Esophagus muscularis mucosa (tissue), 4 donors: ENCODE data around the gene STX16. TPM values are rescaled to one million over a fixed set of nuclear protein-coding genes. Genes with fewer than 3 reads are reported as not detected.

ENCODE experiments used
- DNase-seq: peaks from one replicate; pipeline ENCODE4 v3.0.0-alpha.2; 2017; ENCODE audit errors: extremely low spot score
- H3K27ac ChIP-seq, 4 donors: fragments of 200-600 bp; sonication (generic); replicated peaks in 1 of 4; 1 replicate in 3 of 4; 2 replicates in 1 of 4; pipeline ENCODE4 v1.5.1; 2016 to 2019; ENCODE audit warnings: mild to moderate bottlenecking in 1 of 4
- H3K27me3 ChIP-seq, 4 donors: fragments of 200-600 bp; sonication (generic); one replicate each; pipeline versions ENCODE4 v1.5.1 to v1.6.0; 2016 to 2019
- H3K36me3 ChIP-seq, 4 donors: fragments of 200-600 bp; sonication (generic); one replicate each; pipeline ENCODE4 v1.5.1; 2016 to 2019
- H3K4me1 ChIP-seq, 4 donors: fragments of 200-600 bp; sonication (generic); one replicate each; pipeline ENCODE4 v1.5.1; 2016 to 2019
- H3K4me3 ChIP-seq, 4 donors: fragments of 200-600 bp; sonication (generic); 1 replicate in 2 of 4; 2 replicates in 2 of 4; pipeline ENCODE4 v1.5.1; 2016 to 2019; ENCODE audit warnings: mild to moderate bottlenecking in 4 of 4, moderate library complexity in 1 of 4
- H3K9me3 ChIP-seq, 4 donors: fragments of 200-600 bp; sonication (generic); 1 replicate in 3 of 4; 2 replicates in 1 of 4; pipeline ENCODE4 v1.5.1; 2016 to 2019
- EP300 ChIP-seq: sonication (generic); formaldehyde crosslinking; IDR thresholded peaks from one replicate; pipeline ENCODE4 v1.6.1; 2017; ENCODE audit warnings: antibody characterized with exemption
- POLR2A ChIP-seq: fragments of 450-650 bp; IDR thresholded peaks from one replicate; pipeline ENCODE4 v1.6.1; 2017; ENCODE audit warnings: antibody characterized with exemption, moderate library complexity, mild to moderate bottlenecking, low read depth
- POLR2AphosphoS5 ChIP-seq, 2 donors: sonication (generic); formaldehyde crosslinking; IDR thresholded peaks; one replicate each; pipeline ENCODE4 v1.6.1; 2017; ENCODE audit warnings: antibody characterized with exemption in 2 of 2
- WGBS: methylation state at CpG from one replicate; pipeline ENCODE4 v1.1.5; 2018; 5-methylcytosine and 5-hydroxymethylcytosine counted together
- intact Hi-C: fragments of 100-400 bp; cut with DNase I; formaldehyde crosslinking; loops from one replicate; pipeline ENCODE4 v1.15.1; 2023
- total RNA-seq, 4 donors: library from RNA; depleted of rRNA; stranded (reverse); fragments of >200 nt; gene quantifications; one replicate each; pipeline versions ENCODE4 v1.1.0 to v1.2.1, GENCODE V29; 2016
- TF ChIP-seq, protein P1 (sequence below), 3 experiments: fragments of 200-600 bp in 2 of 3; fragments of 450-650 bp in 1 of 3; sonication (generic) in 2 of 3; IDR thresholded peaks; one replicate each; pipeline ENCODE4 v1.5.1; 2017 to 2019; ENCODE audit warnings: antibody characterized with exemption in 3 of 3, mild to moderate bottlenecking in 2 of 3, moderate library complexity in 1 of 3

Gene STX16
- total RNA-seq, 4 donors from 2014 or later = 36.6 to 57.7 (median 43.5) TPM

DNA sequence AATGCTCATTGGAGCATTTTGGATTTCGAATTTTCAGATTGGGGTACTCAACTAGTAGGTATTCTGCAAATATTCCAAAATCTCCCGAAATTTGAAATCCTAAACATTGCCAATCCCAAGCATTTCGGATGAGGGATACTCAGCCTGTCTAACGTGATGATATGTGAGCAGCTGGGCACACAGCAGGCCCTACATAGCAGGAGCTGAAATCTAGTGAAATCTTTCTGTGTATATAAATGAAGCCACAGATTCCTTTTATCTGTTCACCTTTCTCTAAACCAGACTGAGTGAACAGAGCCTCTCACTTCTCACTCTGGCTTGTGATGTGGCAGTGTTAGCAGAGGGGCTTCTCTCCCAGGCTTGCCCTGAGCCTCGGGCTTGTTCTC lies 17.8 kb downstream of the STX16 start:
- H3K4me3 ChIP-seq = no peak overlapping the region
- TF ChIP-seq POLR2AphosphoS5 (IDR thresholded peaks at IDR 0.05) = no peak
- TF ChIP-seq POLR2A = no peak
- no peak for TF ChIP-seq EP300
- DNase-seq = no peak
- H3K4me1 ChIP-seq = peaks cover 0 to 22% (median 9%) of the 10 kb centered on the region in 4 donors
- no peaks in the 10 kb centered on the region for H3K9me3 ChIP-seq
- no peak overlapping the region for H3K27ac ChIP-seq
- H3K36me3 ChIP-seq = peaks cover 12 to 60% (median 51%) of the 10 kb centered on the region in 4 donors
- intact Hi-C loops = no loop called here
- no peaks in the 10 kb centered on the region for H3K27me3 ChIP-seq
- WGBS = 88% methylated on average over 5 of the region's 5 CpGs

DNA sequence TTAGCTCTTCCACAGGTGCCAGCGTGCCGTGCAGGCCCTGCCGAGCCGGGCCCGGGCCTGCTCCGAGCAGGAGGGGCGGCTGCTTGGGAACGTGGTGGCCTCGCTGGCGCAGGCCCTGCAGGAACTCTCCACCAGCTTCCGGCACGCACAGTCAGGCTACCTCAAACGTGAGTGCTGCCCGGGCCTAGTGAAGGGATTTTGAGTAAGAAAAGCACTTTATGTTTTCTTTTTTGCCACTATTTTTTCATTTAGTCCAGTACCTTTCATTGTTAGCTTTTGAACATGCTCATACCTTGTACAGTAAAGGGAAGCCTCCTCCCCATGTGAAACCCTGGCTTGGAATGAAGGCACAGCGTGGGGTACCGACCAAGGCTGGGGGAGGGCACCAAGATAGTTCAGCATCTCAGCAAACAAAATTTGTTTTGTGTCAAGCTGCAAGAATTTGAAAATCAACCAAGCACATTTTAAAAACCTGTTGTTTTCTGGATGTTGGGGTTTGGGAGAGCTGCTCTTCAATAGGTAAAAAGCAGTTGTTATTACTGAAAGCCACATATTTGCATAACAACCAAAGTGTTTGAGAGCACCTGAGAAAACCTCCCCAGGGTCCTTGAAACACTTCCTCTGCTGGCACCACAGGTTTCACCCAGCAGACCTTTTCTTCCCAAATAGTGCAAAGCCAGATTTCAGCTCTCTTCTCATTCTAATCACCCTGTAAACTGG lies 18.4 kb downstream of the STX16 start:
- Histone ChIP-seq H3K27ac (no peak overlapping the region), H3K4me1 (peaks cover 0 to 22% (median 9%) of the 10 kb centered on the region in 4 donors), H3K4me3 (no peak overlapping the region), H3K27me3 (no peaks in the 10 kb centered on the region), H3K9me3 (no peaks in the 10 kb centered on the region), H3K36me3 (peaks cover 13 to 66% (median 57%) of the 10 kb centered on the region in 4 donors)
- TF ChIP-seq, protein P1, sequence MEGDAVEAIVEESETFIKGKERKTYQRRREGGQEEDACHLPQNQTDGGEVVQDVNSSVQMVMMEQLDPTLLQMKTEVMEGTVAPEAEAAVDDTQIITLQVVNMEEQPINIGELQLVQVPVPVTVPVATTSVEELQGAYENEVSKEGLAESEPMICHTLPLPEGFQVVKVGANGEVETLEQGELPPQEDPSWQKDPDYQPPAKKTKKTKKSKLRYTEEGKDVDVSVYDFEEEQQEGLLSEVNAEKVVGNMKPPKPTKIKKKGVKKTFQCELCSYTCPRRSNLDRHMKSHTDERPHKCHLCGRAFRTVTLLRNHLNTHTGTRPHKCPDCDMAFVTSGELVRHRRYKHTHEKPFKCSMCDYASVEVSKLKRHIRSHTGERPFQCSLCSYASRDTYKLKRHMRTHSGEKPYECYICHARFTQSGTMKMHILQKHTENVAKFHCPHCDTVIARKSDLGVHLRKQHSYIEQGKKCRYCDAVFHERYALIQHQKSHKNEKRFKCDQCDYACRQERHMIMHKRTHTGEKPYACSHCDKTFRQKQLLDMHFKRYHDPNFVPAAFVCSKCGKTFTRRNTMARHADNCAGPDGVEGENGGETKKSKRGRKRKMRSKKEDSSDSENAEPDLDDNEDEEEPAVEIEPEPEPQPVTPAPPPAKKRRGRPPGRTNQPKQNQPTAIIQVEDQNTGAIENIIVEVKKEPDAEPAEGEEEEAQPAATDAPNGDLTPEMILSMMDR (IDR thresholded peaks at IDR 0.05) = no peak
- TF ChIP-seq EP300 = no peak
- TF ChIP-seq POLR2AphosphoS5 (IDR thresholded peaks at IDR 0.05) = no peak
- TF ChIP-seq POLR2A = no peak
- WGBS = 67% methylated on average over 13 of the region's 16 CpGs
- intact Hi-C loops = no loop called here
- peak; percentile 39 for DNase-seq

DNA sequence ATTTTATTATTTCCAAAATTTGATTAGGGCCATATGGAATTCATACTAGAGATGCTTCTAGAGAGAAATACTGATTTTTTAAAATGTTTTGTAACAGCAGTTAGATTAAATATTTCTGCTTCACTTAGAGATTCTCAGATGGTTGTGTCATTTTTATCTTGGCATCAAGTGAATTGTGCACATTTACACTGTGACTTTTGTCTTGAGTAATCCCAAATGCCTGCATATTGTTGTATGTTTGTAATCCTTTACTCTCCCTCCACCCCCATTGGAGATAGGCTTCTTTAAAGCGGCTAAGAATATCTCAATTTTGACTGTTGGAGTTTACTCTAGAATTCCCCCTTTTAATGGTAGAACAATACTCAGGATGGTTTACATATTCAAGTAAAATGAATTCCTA lies 19.0 kb downstream of the STX16 start:
- Histone ChIP-seq H3K27ac (no peak overlapping the region), H3K4me3 (no peak overlapping the region), H3K27me3 (no peaks in the 10 kb centered on the region), H3K9me3 (no peaks in the 10 kb centered on the region), H3K4me1 (peaks cover 0 to 22% (median 9%) of the 10 kb centered on the region in 4 donors), H3K36me3 (peaks cover 17 to 73% (median 63%) of the 10 kb centered on the region in 4 donors)
- WGBS = 83% methylated on average over 1 of the region's 1 CpG
- no peak for DNase-seq
- no peak for TF ChIP-seq EP300
- TF ChIP-seq, protein P1 (IDR thresholded peaks at IDR 0.05) = no peak
- no peak for TF ChIP-seq POLR2A
- TF ChIP-seq POLR2AphosphoS5 (IDR thresholded peaks at IDR 0.05) = no peak
- intact Hi-C loops = no loop called here

DNA sequence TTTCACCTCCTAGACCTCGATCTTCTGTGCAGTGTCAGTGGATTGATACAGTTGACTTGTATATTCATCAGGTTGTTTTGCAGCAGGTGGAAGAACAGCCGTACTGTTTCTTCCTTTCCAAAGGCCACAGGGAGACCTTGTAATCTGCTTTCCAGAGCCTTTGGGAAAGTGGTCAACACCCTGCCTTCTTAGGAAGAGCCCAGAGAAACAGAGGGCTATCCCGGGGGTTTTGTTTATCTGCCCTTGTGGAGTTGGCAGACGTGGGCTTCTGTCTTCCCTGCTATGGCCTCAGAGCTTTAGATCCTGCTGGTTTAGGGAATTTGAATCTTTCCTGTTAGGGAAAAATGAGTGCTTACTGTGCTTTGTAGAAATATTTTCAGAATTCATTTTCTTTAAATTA lies 19.6 kb downstream of the STX16 start:
- 49% methylated on average over 4 of the region's 4 CpGs for WGBS
- TF ChIP-seq, protein P1 (IDR thresholded peaks at IDR 0.05) = no peak
- TF ChIP-seq POLR2A (no peak), POLR2AphosphoS5 (IDR thresholded peaks at IDR 0.05) (no peak), EP300 (no peak)
- Histone ChIP-seq H3K4me1 (peaks cover 0 to 22% (median 9%) of the 10 kb centered on the region in 4 donors), H3K27ac (no peak overlapping the region), H3K9me3 (no peaks in the 10 kb centered on the region), H3K4me3 (no peak overlapping the region), H3K36me3 (peaks cover 22 to 78% (median 68%) of the 10 kb centered on the region in 4 donors), H3K27me3 (no peaks in the 10 kb centered on the region)
- intact Hi-C loops = no loop called here
- DNase-seq = peak; percentile 64

DNA sequence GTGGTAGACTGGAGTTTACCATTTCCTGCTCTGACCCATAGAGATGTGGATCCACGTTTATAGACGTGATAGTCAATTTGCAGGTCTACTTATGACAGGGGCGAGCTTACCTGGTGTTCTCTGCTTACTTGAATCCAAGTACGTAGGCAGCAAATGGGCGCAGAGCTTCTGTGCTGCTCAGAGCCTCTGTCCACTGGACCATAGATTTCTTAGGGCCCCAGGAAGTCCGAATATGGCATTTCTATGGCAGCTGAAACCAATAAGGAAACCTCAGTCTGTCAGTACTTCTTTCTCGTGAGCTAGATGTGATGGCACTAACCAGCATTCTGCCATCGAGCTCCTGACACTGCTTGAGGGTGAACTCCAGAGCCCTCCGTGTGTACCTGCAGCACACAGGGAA lies 22.0 kb downstream of the STX16 start:
- no peaks in the 10 kb centered on the region for H3K9me3 ChIP-seq
- no peak overlapping the region for H3K4me3 ChIP-seq
- TF ChIP-seq POLR2AphosphoS5 (IDR thresholded peaks at IDR 0.05) = no peak
- TF ChIP-seq POLR2A = no peak
- no peak for TF ChIP-seq EP300
- TF ChIP-seq, protein P1 (IDR thresholded peaks at IDR 0.05) = no peak
- WGBS = 97% methylated on average over 9 of the region's 9 CpGs
- peaks cover 31 to 96% (median 84%) of the 10 kb centered on the region in 4 donors for H3K36me3 ChIP-seq
- H3K4me1 ChIP-seq = peaks cover 0 to 10% (median 3%) of the 10 kb centered on the region in 4 donors
- intact Hi-C loops = no loop called here
- peak; percentile 17 for DNase-seq
- H3K27me3 ChIP-seq = no peaks in the 10 kb centered on the region
- no peak overlapping the region for H3K27ac ChIP-seq
